HG02759 (cell line): ENCODE data around the gene SLC6A18.
"Not testable (repeated sequence)": the region's sequence is repeated elsewhere in the genome, so short reads cannot be mapped to it uniquely, and the experiment has no call there.

Experiments used
- ATAC-seq: cut with Tn5 transposase; IDR thresholded peaks from one replicate; pipeline ENCODE4 v1.9.1; 2021; ENCODE audit warnings: mild to moderate bottlenecking, moderate library complexity; ENCODE audit not compliant: unreplicated experiment

Gene SLC6A18

DNA sequence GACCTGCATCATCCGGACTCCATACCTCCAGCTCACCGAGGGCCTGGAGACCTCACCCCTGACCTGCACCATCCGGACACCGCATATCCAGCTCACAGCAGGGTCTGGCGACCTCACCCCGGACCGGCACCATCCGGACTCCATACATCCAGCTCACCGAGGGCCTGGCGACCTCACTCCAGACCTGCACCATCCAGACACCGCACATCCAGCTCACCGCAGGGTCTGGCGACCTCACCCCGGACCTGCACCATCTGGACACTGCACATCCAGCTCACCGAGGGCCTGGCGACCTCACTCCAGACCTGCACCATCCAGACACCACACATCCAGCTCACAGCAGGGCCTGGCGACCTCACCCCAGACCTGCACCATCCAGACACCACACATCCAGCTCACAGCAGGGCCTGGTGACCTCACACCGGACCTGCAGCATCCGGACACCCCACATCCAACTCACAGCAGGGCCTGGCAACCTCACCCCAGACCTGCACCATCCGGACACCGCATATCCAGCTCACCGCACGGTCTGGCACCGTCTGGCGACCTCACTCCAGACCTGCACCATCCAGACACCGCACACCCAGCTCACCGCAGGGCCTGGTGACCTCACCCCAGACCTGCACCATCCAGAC, 59.3 kb downstream of the SLC6A18 start:
- ATAC-seq, result not testable (repeated sequence)

DNA sequence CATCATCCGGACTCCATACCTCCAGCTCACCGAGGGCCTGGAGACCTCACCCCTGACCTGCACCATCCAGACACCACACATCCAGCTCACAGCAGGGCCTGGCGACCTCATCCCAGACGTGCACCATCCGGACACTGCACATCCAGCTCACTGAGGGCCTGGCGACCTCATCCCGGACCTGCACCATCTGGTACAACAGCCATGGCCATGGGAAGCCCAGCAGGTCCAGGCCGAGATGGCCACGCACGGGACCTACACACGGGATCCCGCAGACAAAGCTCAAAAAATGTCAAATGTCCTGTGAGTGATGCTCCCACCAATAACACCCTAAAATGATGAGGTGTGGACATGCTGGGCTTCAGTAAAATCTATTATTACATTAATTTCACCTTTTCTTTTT, 60.0 kb downstream of the SLC6A18 start:
- ATAC-seq, result no peak

- no peak for ATAC-seq
Observed at GRCh38 chr5:1285883-1286291, 60.7 kb downstream of the SLC6A18 start.

GRCh38 chr5:1288439-1289335, 63.5 kb downstream of the SLC6A18 start:
- ATAC-seq, result no peak

DNA sequence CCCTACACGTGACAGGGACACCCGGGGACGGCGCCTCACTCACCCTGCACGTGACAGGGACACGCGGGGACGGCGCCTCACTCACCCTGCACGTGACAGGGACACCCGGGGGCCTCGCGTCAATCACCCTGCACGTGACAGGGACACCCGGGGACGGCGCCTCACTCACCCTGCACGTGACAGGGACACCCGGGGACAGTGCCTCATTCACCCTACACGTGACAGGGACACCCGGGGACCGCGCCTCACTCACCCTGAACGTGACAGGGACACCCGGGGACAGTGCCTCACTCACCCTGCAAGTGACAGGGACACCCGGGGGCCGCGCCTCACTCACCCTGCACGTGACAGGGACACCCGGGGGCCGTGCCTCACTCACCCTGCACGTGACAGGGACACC, 64.4 kb downstream of the SLC6A18 start:
- ATAC-seq, result not testable (repeated sequence)

GRCh38 chr5:1290956-1291355, 65.8 kb downstream of the SLC6A18 start:
- not testable (repeated sequence) for ATAC-seq

- ATAC-seq, result no peak
Observed at GRCh38 chr5:1291611-1292080, 66.5 kb downstream of the SLC6A18 start.

GRCh38 chr5:1292139-1292538, 67.0 kb downstream of the SLC6A18 start:
- ATAC-seq, result no peak

- ATAC-seq, result no peak
Observed at GRCh38 chr5:1292846-1293415, 67.8 kb downstream of the SLC6A18 start.

DNA sequence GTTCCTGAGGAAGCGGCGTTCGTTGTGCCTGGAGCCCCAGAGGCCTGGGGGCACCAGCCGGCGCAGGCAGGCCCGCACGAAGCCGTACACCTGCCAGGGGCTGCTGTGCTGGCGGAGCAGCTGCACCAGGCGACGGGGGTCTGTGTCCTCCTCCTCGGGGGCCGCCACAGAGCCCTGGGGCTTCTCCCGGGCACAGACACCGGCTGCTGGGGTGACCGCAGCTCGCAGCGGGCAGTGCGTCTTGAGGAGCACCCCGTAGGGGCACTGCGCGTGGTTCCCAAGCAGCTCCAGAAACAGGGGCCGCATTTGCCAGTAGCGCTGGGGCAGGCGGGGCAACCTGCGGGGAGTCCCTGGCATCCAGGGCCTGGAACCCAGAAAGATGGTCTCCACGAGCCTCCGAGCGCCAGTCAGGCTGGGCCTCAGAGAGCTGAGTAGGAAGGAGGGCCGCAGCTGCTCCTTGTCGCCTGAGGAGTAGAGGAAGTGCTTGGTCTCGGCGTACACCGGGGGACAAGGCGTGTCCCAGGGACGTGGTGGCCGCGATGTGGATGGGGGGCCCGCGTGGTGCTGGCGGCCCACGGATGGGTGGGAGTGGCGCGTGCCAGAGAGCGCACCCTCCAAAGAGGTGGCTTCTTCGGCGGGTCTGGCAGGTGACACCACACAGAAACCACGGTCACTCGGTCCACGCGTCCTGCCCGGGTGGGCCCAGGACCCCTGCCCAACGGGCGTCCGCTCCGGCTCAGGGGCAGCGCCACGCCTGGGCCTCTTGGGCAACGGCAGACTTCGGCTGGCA, 68.4 kb downstream of the SLC6A18 start:
- ATAC-seq, result no peak

GRCh38 chr5:1294206-1294834, 69.1 kb downstream of the SLC6A18 start:
- no peak for ATAC-seq

DNA sequence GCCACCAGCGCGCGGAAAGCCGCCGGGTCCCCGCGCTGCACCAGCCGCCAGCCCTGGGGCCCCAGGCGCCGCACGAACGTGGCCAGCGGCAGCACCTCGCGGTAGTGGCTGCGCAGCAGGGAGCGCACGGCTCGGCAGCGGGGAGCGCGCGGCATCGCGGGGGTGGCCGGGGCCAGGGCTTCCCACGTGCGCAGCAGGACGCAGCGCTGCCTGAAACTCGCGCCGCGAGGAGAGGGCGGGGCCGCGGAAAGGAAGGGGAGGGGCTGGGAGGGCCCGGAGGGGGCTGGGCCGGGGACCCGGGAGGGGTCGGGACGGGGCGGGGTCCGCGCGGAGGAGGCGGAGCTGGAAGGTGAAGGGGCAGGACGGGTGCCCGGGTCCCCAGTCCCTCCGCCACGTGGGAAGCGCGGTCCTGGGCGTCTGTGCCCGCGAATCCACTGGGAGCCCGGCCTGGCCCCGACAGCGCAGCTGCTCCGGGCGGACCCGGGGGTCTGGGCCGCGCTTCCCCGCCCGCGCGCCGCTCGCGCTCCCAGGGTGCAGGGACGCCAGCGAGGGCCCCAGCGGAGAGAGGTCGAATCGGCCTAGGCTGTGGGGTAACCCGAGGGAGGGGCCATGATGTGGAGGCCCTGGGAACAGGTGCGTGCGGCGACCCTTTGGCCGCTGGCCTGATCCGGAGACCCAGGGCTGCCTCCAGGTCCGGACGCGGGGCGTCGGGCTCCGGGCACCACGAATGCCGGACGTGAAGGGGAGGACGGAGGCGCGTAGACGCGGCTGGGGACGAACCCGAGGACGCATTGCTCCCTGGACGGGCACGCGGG, 69.9 kb downstream of the SLC6A18 start, which contains the start of gene TERT:
Gene TERT, minus strand, starts transcription at position 234 of the 815 bp plus-strand sequence. Its CDS starts 79 bp downstream, at position 155.
- no peak for ATAC-seq

GRCh38 chr5:1295650-1296037, 70.5 kb downstream of the SLC6A18 start:
- no peak for ATAC-seq
